Tibial nerve (tissue), 4 donors: ENCODE data around the gene PLCB1. TPM values are rescaled to one million over a fixed set of nuclear protein-coding genes. Genes with fewer than 3 reads are reported as not detected.

Source experiments
- DNase-seq, 2 donors: peaks; one replicate each; pipeline ENCODE4 v3.0.0-alpha.2; 2019; ENCODE audit warnings: low spot score in 2 of 2
- H3K27ac ChIP-seq, 4 donors: fragments of 200-600 bp; sonication (generic) in 3 of 4; one replicate each; pipeline ENCODE4 v1.5.1; 2017 to 2019; ENCODE audit warnings: mild to moderate bottlenecking in 1 of 4
- H3K27me3 ChIP-seq, 2 donors: fragments of 200-600 bp; sonication (generic) in 1 of 2; one replicate each; pipeline versions ENCODE4 v1.5.1 to v1.6.0; 2017 to 2019
- H3K36me3 ChIP-seq, 3 donors: fragments of 200-600 bp; sonication (generic); one replicate each; pipeline ENCODE4 v1.5.1; 2018 to 2019
- H3K4me1 ChIP-seq, 4 donors: fragments of 200-600 bp; sonication (generic) in 3 of 4; one replicate each; pipeline ENCODE4 v1.5.1; 2017 to 2019
- H3K4me3 ChIP-seq, 4 donors: fragments of 200-600 bp; sonication (generic) in 3 of 4; one replicate each; pipeline ENCODE4 v1.5.1; 2017 to 2019; ENCODE audit warnings: mild to moderate bottlenecking in 1 of 4, moderate library complexity in 1 of 4
- H3K9me3 ChIP-seq, 4 donors: fragments of 200-600 bp; sonication (generic) in 3 of 4; one replicate each; pipeline ENCODE4 v1.5.1; 2017 to 2019
- EP300 ChIP-seq, 2 donors: sonication (generic); formaldehyde crosslinking; IDR thresholded peaks; one replicate each; pipeline ENCODE4 v1.6.1; 2017; ENCODE audit warnings: antibody characterized with exemption in 2 of 2, mild to moderate bottlenecking in 1 of 2
- POLR2A ChIP-seq, 2 donors: fragments of 450-650 bp; IDR thresholded peaks; one replicate each; pipeline ENCODE4 v1.6.1; 2017; ENCODE audit warnings: antibody characterized with exemption in 2 of 2, mild to moderate bottlenecking in 2 of 2, moderate library complexity in 2 of 2
- WGBS, 2 donors: methylation state at CpG; one replicate each; pipeline ENCODE4 v1.1.5; 2018; 5-methylcytosine and 5-hydroxymethylcytosine counted together
- total RNA-seq, 4 donors: library from RNA; depleted of rRNA; stranded (reverse); fragments of >200 nt; gene quantifications; one replicate each; pipeline ENCODE4 v1.1.0, GENCODE V29; 2016
- TF ChIP-seq, protein P1 (sequence below), 5 experiments: fragments of 200-600 bp in 3 of 5; fragments of 450-650 bp in 2 of 5; sonication (generic) in 3 of 5; IDR thresholded peaks; one replicate each; pipeline ENCODE4 v1.5.1; 2016 to 2019; ENCODE audit warnings: antibody characterized with exemption in 5 of 5, mild to moderate bottlenecking in 3 of 5, moderate library complexity in 2 of 5

Gene PLCB1
- total RNA-seq, 4 donors from 2014 or later, result 34.7 to 52.8 (median 39.2) TPM

- Histone ChIP-seq H3K27ac (no peak overlapping the region), H3K4me3 (no peak overlapping the region), H3K4me1 (peaks cover 0 to 8% (median 0%) of the 10 kb centered on the region in 4 donors), H3K36me3 (peaks cover 0 to 7% (median 0%) of the 10 kb centered on the region in 3 donors), H3K9me3 (no peaks in the 10 kb centered on the region), H3K27me3 (no peaks in the 10 kb centered on the region)
- WGBS, 2 donors, result 89 to 92% methylated on average over 5 of the region's 5 CpGs
- TF ChIP-seq, protein P1, sequence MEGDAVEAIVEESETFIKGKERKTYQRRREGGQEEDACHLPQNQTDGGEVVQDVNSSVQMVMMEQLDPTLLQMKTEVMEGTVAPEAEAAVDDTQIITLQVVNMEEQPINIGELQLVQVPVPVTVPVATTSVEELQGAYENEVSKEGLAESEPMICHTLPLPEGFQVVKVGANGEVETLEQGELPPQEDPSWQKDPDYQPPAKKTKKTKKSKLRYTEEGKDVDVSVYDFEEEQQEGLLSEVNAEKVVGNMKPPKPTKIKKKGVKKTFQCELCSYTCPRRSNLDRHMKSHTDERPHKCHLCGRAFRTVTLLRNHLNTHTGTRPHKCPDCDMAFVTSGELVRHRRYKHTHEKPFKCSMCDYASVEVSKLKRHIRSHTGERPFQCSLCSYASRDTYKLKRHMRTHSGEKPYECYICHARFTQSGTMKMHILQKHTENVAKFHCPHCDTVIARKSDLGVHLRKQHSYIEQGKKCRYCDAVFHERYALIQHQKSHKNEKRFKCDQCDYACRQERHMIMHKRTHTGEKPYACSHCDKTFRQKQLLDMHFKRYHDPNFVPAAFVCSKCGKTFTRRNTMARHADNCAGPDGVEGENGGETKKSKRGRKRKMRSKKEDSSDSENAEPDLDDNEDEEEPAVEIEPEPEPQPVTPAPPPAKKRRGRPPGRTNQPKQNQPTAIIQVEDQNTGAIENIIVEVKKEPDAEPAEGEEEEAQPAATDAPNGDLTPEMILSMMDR (IDR thresholded peaks at IDR 0.05), result no peak
- no peak for TF ChIP-seq POLR2A (IDR thresholded peaks at IDR 0.05)
- no peak for TF ChIP-seq EP300 (IDR thresholded peaks at IDR 0.05)
- DNase-seq, result no peak
Observed at GRCh38 chr20:8706961-8707700, 575.1 kb downstream of the PLCB1 start.

GRCh38 chr20:8709627-8710026 lies 577.6 kb downstream of the PLCB1 start:
- DNase-seq, result no peak
- WGBS, 2 donors, result 29 to 31% methylated on average over 3 of the region's 3 CpGs
- H3K27me3 ChIP-seq, result no peaks in the 10 kb centered on the region
- no peak overlapping the region for H3K4me3 ChIP-seq
- H3K4me1 ChIP-seq, result peaks cover 0 to 8% (median 0%) of the 10 kb centered on the region in 4 donors
- TF ChIP-seq POLR2A (IDR thresholded peaks at IDR 0.05) (no peak), EP300 (IDR thresholded peaks at IDR 0.05) (no peak)
- TF ChIP-seq, protein P1 (IDR thresholded peaks at IDR 0.05), result no peak
- H3K27ac ChIP-seq, result no peak overlapping the region
- no peaks in the 10 kb centered on the region for H3K9me3 ChIP-seq
- no peaks in the 10 kb centered on the region for H3K36me3 ChIP-seq

DNA sequence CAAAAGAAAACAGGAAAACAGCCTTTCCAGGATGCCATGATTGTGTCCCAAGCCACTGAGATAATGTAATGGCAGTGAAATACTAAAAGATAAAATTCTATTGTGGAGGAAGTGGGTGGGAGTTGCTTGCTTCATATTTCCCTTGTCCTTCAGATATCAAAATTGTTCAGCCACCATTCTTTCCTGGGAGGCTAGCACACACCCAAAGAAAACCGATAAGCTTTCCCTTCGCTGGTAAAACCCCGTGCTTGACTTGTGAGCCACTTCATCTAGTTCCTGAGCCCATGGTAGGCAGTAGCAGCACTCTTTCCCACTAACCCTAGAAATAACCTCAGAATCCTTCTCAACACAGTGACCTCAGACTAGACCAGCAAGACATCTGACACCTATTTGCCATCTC lies 579.4 kb downstream of the PLCB1 start:
- whole genome bisulfite sequencing, 2 donors, result 90 to 96% methylated on average over 3 of the region's 3 CpGs
- Histone ChIP-seq H3K4me3 (no peak overlapping the region), H3K4me1 (peaks cover 0 to 8% (median 0%) of the 10 kb centered on the region in 4 donors), H3K27me3 (no peaks in the 10 kb centered on the region), H3K27ac (no peak overlapping the region), H3K9me3 (no peaks in the 10 kb centered on the region), H3K36me3 (no peaks in the 10 kb centered on the region)
- DNase-seq, result no peak
- TF ChIP-seq POLR2A (IDR thresholded peaks at IDR 0.05) (no peak), EP300 (IDR thresholded peaks at IDR 0.05) (no peak)
- TF ChIP-seq, protein P1 (IDR thresholded peaks at IDR 0.05), result no peak

GRCh38 chr20:8714206-8714605 lies 582.1 kb downstream of the PLCB1 start:
- H3K4me1 ChIP-seq, result peaks cover 0 to 8% (median 0%) of the 10 kb centered on the region in 4 donors
- H3K27ac ChIP-seq, result no peak overlapping the region
- peaks cover 0 to 2% (median 0%) of the 10 kb centered on the region in 4 donors for H3K9me3 ChIP-seq
- 81 to 82% methylated on average over 3 of the region's 3 CpGs for WGBS, 2 donors
- no peak for DNase-seq
- no peak for TF ChIP-seq POLR2A (IDR thresholded peaks at IDR 0.05)
- TF ChIP-seq, protein P1 (IDR thresholded peaks at IDR 0.05), result no peak
- no peak for TF ChIP-seq EP300 (IDR thresholded peaks at IDR 0.05)
- H3K36me3 ChIP-seq, result peaks cover 0 to 5% (median 0%) of the 10 kb centered on the region in 3 donors
- H3K27me3 ChIP-seq, result no peaks in the 10 kb centered on the region
- no peak overlapping the region for H3K4me3 ChIP-seq

DNA sequence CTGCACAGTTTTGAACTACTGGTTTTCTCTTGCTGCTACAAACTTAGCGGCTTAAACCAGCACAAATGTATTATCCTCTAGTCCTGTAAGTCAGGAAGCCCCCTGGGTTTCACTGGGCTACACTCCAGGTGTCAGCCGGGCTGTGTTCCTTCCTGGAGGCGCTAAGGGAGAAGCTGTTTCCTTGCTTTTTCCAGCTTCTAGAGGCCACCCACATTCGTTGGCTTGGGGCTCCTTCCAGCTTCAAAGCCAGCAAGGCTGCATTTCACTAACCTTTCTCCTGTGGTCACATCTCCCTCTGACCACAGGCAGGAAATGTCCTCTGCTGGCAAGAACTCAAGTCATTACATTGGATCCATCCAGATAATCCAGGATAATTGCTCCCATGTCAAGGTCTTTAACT lies 586.2 kb downstream of the PLCB1 start:
- DNase-seq, result peak; percentile 20 to 26
- WGBS, 2 donors, result 65 to 70% methylated on average over 4 of the region's 4 CpGs
- TF ChIP-seq, protein P1 (IDR thresholded peaks at IDR 0.05), result no peak
- TF ChIP-seq EP300 (IDR thresholded peaks at IDR 0.05), result no peak
- TF ChIP-seq POLR2A (IDR thresholded peaks at IDR 0.05), result no peak
- Histone ChIP-seq H3K27me3 (no peaks in the 10 kb centered on the region), H3K9me3 (peaks cover 0 to 2% (median 0%) of the 10 kb centered on the region in 4 donors), H3K27ac (no peak overlapping the region), H3K36me3 (peaks cover 0 to 5% (median 0%) of the 10 kb centered on the region in 3 donors), H3K4me3 (no peak overlapping the region), H3K4me1 (peaks cover 0 to 17% (median 0%) of the 10 kb centered on the region in 4 donors)
